H1 (cell line): ENCODE measurements around the gene DAPK1.

Experiments used
- EGR1 ChIP-seq: IDR thresholded peaks from 2 replicates; pipeline ENCODE4 v1.6.1; 2011; ENCODE audit warnings: low read depth, low read length, borderline replicate concordance
- EP300 ChIP-seq, 2 experiments: IDR thresholded peaks; 1 replicate in 1 of 2; 2 replicates in 1 of 2; pipeline ENCODE4 v1.6.1; 2011 to 2012; ENCODE audit warnings: low read depth in 2 of 2, low read length in 2 of 2, mild to moderate bottlenecking in 2 of 2, borderline replicate concordance in 1 of 2, inconsistent platforms in 1 of 2, moderate library complexity in 1 of 2
- EZH2 ChIP-seq: fragments of 200-600 bp; sonication (generic); IDR thresholded peaks from 2 replicates; pipeline ENCODE4 v1.7.1; 2012; ENCODE audit warnings: low read depth, mild to moderate bottlenecking, moderate library complexity, low read length, inconsistent platforms; ENCODE audit not compliant: severe bottlenecking
- GABPA ChIP-seq: IDR thresholded peaks from 2 replicates; pipeline ENCODE4 v1.6.1; 2011; ENCODE audit warnings: mild to moderate bottlenecking, low read length, moderate library complexity, borderline replicate concordance; ENCODE audit not compliant: insufficient read depth
- HDAC6 ChIP-seq: IDR thresholded peaks from one replicate; pipeline ENCODE4 v1.7.1; 2012; ENCODE audit warnings: low read depth, mild to moderate bottlenecking, inconsistent platforms, low read length, moderate library complexity
- JUND ChIP-seq: IDR thresholded peaks from 2 replicates; pipeline ENCODE4 v1.6.1; 2011; ENCODE audit warnings: mild to moderate bottlenecking, improper control_type of control experiment, low read length
- KDM1A ChIP-seq: fragments of 200-600, 300-600 bp; sonication (generic); IDR thresholded peaks from 2 replicates; pipeline ENCODE4 v1.7.1; 2016; ENCODE audit warnings: mild to moderate bottlenecking, low read length, borderline replicate concordance
- POLR2A ChIP-seq, 2 experiments: IDR thresholded peaks; 1 replicate in 1 of 2; 2 replicates in 1 of 2; pipeline ENCODE4 v1.6.1; 2011; ENCODE audit warnings: low read depth in 2 of 2, low read length in 2 of 2, mild to moderate bottlenecking in 2 of 2; ENCODE audit errors: control extremely low read depth in 1 of 2
- POLR2AphosphoS5 ChIP-seq: IDR thresholded peaks from 2 replicates; pipeline ENCODE4 v1.6.1; 2011; ENCODE audit warnings: low read depth, low read length
- RAD21 ChIP-seq, 2 experiments: IDR thresholded peaks in 1 of 2; conservative IDR thresholded peaks in 1 of 2; 2 replicates each; pipeline ENCODE4 v1.6.1; 2011; ENCODE audit warnings: low read depth in 2 of 2, low read length in 2 of 2, improper control_type of control experiment in 1 of 2, inconsistent platforms in 1 of 2, mild to moderate bottlenecking in 1 of 2, moderate library complexity in 1 of 2
- ZNF274 ChIP-seq: IDR thresholded peaks from 2 replicates; pipeline ENCODE4 v1.7.0; 2012; ENCODE audit warnings: low read length, borderline replicate concordance; ENCODE audit errors: extremely low read depth
- TF ChIP-seq, protein P1 (sequence below), 3 experiments: IDR thresholded peaks; 1 replicate in 2 of 3; 2 replicates in 1 of 3; pipeline versions ENCODE4 v1.5.1 to v1.6.1; 2011; ENCODE audit warnings: low read length in 3 of 3, mild to moderate bottlenecking in 3 of 3, inconsistent platforms in 2 of 3, low read depth in 1 of 3, moderate library complexity in 1 of 3; ENCODE audit not compliant: insufficient read depth in 1 of 3; ENCODE audit errors: control extremely low read depth in 1 of 3
- TF ChIP-seq, protein P2 (sequence below): IDR thresholded peaks from 2 replicates; pipeline ENCODE4 v1.6.1; 2012; ENCODE audit warnings: inconsistent platforms
- TF ChIP-seq, protein P3 (sequence below): IDR thresholded peaks from 2 replicates; pipeline ENCODE4 v1.6.1; 2011; ENCODE audit warnings: low read length, improper control_type of control experiment

DNA sequence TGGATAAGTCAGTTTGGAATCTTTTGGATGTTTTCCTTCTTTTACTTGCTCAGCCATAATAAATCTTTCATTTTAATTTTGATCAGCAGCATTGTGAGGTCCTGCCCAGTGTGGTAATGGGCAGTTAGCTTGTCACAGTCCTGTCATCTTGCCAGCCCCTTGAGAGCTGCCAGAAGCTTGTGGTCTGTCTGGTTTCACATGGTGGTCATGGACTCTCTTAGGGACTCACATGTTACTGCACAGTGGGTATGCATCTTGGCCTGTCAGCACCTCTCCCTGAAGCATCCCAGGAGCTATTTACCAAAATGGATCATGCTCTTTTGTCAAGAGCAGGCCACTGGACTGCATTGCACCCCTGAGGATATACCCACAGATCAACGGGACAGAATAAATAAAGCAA lies 60.3 kb downstream of the DAPK1 start:
- TF ChIP-seq, protein P1, sequence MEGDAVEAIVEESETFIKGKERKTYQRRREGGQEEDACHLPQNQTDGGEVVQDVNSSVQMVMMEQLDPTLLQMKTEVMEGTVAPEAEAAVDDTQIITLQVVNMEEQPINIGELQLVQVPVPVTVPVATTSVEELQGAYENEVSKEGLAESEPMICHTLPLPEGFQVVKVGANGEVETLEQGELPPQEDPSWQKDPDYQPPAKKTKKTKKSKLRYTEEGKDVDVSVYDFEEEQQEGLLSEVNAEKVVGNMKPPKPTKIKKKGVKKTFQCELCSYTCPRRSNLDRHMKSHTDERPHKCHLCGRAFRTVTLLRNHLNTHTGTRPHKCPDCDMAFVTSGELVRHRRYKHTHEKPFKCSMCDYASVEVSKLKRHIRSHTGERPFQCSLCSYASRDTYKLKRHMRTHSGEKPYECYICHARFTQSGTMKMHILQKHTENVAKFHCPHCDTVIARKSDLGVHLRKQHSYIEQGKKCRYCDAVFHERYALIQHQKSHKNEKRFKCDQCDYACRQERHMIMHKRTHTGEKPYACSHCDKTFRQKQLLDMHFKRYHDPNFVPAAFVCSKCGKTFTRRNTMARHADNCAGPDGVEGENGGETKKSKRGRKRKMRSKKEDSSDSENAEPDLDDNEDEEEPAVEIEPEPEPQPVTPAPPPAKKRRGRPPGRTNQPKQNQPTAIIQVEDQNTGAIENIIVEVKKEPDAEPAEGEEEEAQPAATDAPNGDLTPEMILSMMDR (IDR thresholded peaks at IDR 0.05; ENCODE audit: control extremely low read depth in 1 of 3, insufficient read depth in 1 of 3, low read depth in 1 of 3, low read length in 3 of 3): no peak
- no peak for TF ChIP-seq JUND
- no peak for TF ChIP-seq RAD21 (IDR thresholded peaks at IDR 0.05 in 1 of 2, conservative IDR thresholded peaks at IDR 0.05 in 1 of 2; ENCODE audit: low read depth in 2 of 2, low read length in 2 of 2)
- no peak for TF ChIP-seq POLR2A (IDR thresholded peaks at IDR 0.05; ENCODE audit: control extremely low read depth in 1 of 2, low read depth in 2 of 2, low read length in 2 of 2)
- TF ChIP-seq HDAC6: no peak
- TF ChIP-seq EGR1: no peak
- TF ChIP-seq GABPA: no peak
- no peak for TF ChIP-seq EZH2
- TF ChIP-seq, protein P2, sequence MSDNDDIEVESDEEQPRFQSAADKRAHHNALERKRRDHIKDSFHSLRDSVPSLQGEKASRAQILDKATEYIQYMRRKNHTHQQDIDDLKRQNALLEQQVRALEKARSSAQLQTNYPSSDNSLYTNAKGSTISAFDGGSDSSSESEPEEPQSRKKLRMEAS: no peak
- no peak for TF ChIP-seq ZNF274
- TF ChIP-seq, protein P3, sequence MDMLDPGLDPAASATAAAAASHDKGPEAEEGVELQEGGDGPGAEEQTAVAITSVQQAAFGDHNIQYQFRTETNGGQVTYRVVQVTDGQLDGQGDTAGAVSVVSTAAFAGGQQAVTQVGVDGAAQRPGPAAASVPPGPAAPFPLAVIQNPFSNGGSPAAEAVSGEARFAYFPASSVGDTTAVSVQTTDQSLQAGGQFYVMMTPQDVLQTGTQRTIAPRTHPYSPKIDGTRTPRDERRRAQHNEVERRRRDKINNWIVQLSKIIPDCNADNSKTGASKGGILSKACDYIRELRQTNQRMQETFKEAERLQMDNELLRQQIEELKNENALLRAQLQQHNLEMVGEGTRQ: no peak
- TF ChIP-seq KDM1A: no peak
- TF ChIP-seq EP300 (IDR thresholded peaks at IDR 0.05; ENCODE audit: borderline replicate concordance in 1 of 2, low read depth in 2 of 2, low read length in 2 of 2): no peak
- no peak for TF ChIP-seq POLR2AphosphoS5
